GM18867 (cell line): ENCODE measurements around the gene AP1B1.

Experiments
- ATAC-seq: cut with Tn5 transposase; IDR thresholded peaks from one replicate; pipeline ENCODE4 v1.9.1; 2021; ENCODE audit warnings: mild to moderate bottlenecking, moderate library complexity; ENCODE audit not compliant: unreplicated experiment

AP1B1 gene

GRCh38 chr22:29301716-29302401 lies 86.5 kb downstream of the AP1B1 start:
- no peak for ATAC-seq

GRCh38 chr22:29300807-29301601 lies 87.4 kb downstream of the AP1B1 start:
- ATAC-seq: no peak

GRCh38 chr22:29300467-29300806 lies 87.9 kb downstream of the AP1B1 start:
- ATAC-seq: no peak

DNA sequence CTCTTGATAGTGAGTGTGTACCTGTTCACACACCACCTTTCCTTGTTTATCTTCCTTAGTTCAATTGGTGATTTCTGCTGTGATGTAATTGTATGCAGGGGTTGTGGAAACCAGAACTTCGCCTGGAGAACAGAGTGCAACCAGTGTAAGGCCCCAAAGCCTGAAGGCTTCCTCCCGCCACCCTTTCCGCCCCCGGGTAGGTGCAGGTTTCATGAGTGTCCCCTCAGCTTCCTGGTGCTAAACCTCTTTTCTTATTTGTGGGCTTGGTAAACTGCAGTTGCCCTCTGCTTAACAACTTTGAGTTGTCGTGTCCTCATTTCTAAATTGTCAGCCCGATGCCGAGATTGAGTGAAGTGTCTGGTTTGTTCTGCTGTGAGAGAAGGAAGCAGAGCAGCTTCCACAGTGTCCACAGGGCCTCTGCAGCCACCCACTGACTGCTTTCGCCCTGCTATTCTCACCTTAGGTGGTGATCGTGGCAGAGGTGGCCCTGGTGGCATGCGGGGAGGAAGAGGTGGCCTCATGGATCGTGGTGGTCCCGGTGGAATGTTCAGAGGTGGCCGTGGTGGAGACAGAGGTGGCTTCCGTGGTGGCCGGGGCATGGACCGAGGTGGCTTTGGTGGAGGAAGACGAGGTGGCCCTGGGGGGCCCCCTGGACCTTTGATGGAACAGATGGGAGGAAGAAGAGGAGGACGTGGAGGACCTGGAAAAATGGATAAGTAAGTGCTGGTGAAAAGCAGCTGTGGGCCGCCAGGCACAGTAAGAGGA lies 89.1 kb downstream of the AP1B1 start:
- ATAC-seq: no peak

- no peak for ATAC-seq
Observed at GRCh38 chr22:29298641-29299040, 89.7 kb downstream of the AP1B1 start.

- no peak for ATAC-seq
Observed at GRCh38 chr22:29292379-29292778, 96.0 kb downstream of the AP1B1 start.

DNA sequence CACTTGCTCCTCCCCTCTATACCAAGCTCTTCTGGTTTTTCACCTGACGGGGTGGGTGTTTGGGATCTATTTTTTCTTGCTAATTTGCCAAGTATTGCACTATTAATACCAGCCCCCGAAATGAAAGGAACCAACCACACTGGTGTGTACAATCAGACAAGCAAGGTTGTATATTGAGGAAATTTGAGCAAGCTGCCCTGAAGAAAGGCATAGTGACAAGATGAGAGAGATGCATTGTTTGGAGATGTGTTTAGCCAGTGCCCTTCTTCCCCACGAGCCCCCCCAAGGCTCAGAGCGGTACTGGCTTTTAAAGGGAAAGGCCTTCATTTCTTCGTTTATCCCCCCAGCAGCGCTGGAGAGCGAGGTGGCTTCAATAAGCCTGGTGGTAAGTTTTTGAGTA lies 97.2 kb downstream of the AP1B1 start:
- ATAC-seq: no peak

- ATAC-seq: no peak
Observed at GRCh38 chr22:29290061-29290460, 98.3 kb downstream of the AP1B1 start.

DNA sequence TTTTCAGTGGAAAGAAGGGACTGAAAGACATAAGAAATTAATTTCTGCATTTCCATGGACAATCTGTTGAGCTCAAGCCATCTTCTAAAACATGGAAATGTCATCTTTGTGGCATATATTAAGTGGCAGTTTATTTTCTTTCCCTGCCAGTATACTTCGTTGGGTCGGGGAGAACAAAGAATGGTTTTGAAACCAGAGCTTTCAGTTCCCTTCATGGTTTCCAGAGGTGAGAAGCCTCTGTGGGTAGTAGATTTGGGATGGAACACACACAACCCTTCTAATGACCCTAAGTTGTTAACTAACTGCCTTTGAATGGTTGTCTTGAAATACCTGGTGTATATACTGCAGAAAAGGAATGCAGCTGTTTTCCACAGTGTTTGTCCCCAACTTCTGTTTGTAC lies 99.5 kb downstream of the AP1B1 start:
- no peak for ATAC-seq

DNA sequence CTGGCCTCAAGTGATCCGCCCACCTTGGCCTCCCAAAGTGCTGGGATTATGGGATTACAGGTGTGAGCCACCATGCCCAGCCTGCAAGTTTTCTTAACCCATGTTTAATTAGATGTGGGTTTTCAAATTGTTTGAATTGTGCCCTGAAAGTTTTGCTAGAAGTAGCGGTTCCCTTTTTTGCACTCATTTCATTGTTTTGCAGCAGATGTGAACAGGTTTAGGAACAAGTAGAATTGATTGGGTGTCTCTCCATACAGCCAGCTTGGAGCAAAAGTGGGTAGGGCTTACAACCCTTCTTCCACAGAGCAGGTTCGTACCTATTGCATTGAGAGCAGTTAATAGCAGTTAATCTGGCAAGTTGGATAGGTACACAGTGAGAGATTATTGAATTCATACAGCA lies 104.2 kb downstream of the AP1B1 start:
- ATAC-seq: no peak

GRCh38 chr22:29277927-29278326 lies 110.4 kb downstream of the AP1B1 start:
- ATAC-seq: no peak
